ENCODE results near the gene SMAD4.
"Not testable (repeated sequence)": the region's sequence is repeated elsewhere in the genome, so short reads cannot be mapped to it uniquely, and the experiment has no call there.

Gene SMAD4

GRCh38 chr18:51088410-51088809 is 58.4 kb downstream of the SMAD4 start:
- no peak overlapping the region for H3K27ac ChIP-seq (ENCODE audit: insufficient read depth, low read length, poor library complexity, severe bottlenecking)
- no peaks in the 10 kb centered on the region for H3K9me3 ChIP-seq (ENCODE audit: control insufficient read depth, low read length)
- H3K36me3 ChIP-seq (ENCODE audit: control insufficient read depth, insufficient read depth, low read length): peaks cover 17% of the 10 kb centered on the region
- H3K27me3 ChIP-seq (replicated peaks; ENCODE audit: control insufficient read depth, insufficient read depth, low read length, poor library complexity, severe bottlenecking): no peaks in the 10 kb centered on the region
- no peak overlapping the region for H3K4me3 ChIP-seq (ENCODE audit: insufficient read depth, low read depth, low read length, poor library complexity, severe bottlenecking)
- no peaks in the 10 kb centered on the region for H3K4me1 ChIP-seq (ENCODE audit: control insufficient read depth, insufficient read depth, low read length, poor library complexity, severe bottlenecking)
- DNase-seq: no peak

GRCh38 chr18:51089691-51090090 is 59.7 kb downstream of the SMAD4 start:
- no peaks in the 10 kb centered on the region for H3K4me1 ChIP-seq (ENCODE audit: control insufficient read depth, insufficient read depth, low read length, poor library complexity, severe bottlenecking)
- H3K9me3 ChIP-seq (ENCODE audit: control insufficient read depth, low read length): no peaks in the 10 kb centered on the region
- DNase-seq: no peak
- H3K27me3 ChIP-seq (replicated peaks; ENCODE audit: control insufficient read depth, insufficient read depth, low read length, poor library complexity, severe bottlenecking): no peaks in the 10 kb centered on the region
- no peak overlapping the region for H3K27ac ChIP-seq (ENCODE audit: insufficient read depth, low read length, poor library complexity, severe bottlenecking)
- no peak overlapping the region for H3K4me3 ChIP-seq (ENCODE audit: insufficient read depth, low read depth, low read length, poor library complexity, severe bottlenecking)
- peaks cover 7% of the 10 kb centered on the region for H3K36me3 ChIP-seq (ENCODE audit: control insufficient read depth, insufficient read depth, low read length)

DNA sequence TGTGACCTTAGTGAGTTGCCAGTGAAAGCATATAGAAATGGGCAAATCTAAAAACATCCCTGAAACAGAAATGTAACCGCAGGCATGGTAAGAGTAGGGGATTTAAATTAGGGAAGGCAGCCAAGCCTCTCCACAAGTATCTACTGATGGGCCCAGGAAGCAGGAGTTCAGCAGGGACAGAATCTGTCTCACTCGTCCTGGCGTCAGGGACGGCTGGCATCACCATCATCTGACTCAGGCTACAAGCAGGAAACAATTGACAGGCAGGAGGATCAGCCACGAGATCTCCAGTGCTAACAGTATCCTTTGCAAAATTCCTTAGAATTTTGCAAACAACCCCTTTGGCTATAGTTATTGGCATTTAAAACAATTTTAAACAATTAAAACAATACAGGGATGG is 61.3 kb downstream of the SMAD4 start:
- H3K4me1 ChIP-seq (ENCODE audit: control insufficient read depth, insufficient read depth, low read length, poor library complexity, severe bottlenecking): no peaks in the 10 kb centered on the region
- H3K9me3 ChIP-seq (ENCODE audit: control insufficient read depth, low read length): no peaks in the 10 kb centered on the region
- no peak overlapping the region for H3K27ac ChIP-seq (ENCODE audit: insufficient read depth, low read length, poor library complexity, severe bottlenecking)
- H3K27me3 ChIP-seq (replicated peaks; ENCODE audit: control insufficient read depth, insufficient read depth, low read length, poor library complexity, severe bottlenecking): no peaks in the 10 kb centered on the region
- no peaks in the 10 kb centered on the region for H3K36me3 ChIP-seq (ENCODE audit: control insufficient read depth, insufficient read depth, low read length)
- DNase-seq: no peak
- no peak overlapping the region for H3K4me3 ChIP-seq (ENCODE audit: insufficient read depth, low read depth, low read length, poor library complexity, severe bottlenecking)

- Histone ChIP-seq H3K9me3 (ENCODE audit: control insufficient read depth, low read length) (no peaks in the 10 kb centered on the region), H3K36me3 (ENCODE audit: control insufficient read depth, insufficient read depth, low read length) (no peaks in the 10 kb centered on the region), H3K27ac (ENCODE audit: insufficient read depth, low read length, poor library complexity, severe bottlenecking) (no peak overlapping the region), H3K27me3 (replicated peaks; ENCODE audit: control insufficient read depth, insufficient read depth, low read length, poor library complexity, severe bottlenecking) (no peaks in the 10 kb centered on the region), H3K4me3 (ENCODE audit: insufficient read depth, low read depth, low read length, poor library complexity, severe bottlenecking) (no peak overlapping the region), H3K4me1 (ENCODE audit: control insufficient read depth, insufficient read depth, low read length, poor library complexity, severe bottlenecking) (no peaks in the 10 kb centered on the region)
- DNase-seq: no peak
Measured at GRCh38 chr18:51092117-51092516, 62.1 kb downstream of the SMAD4 start.

DNA sequence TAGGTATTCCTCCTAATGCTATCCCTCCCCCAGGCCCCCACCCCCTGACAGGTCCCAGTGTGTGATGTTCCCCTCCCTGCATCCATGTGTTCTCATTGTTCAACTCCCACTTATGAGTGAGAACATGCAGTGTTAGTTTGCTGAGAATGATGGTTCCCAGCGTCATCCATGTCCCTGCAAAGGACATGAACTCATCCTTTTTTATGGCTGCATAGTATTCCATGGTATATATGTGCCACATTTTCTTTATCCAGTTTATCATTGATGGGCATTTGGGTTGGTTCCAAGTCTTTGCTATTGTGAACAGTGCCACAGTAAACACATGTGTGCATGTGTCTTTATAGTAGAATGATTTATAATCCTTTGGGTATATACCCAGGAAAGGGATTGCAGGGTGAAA is 63.0 kb downstream of the SMAD4 start:
- DNase-seq; H3K4me3 ChIP-seq (ENCODE audit: insufficient read depth, low read depth, low read length, poor library complexity, severe bottlenecking); H3K27me3 ChIP-seq (replicated peaks; ENCODE audit: control insufficient read depth, insufficient read depth, low read length, poor library complexity, severe bottlenecking): not testable (repeated sequence)

DNA sequence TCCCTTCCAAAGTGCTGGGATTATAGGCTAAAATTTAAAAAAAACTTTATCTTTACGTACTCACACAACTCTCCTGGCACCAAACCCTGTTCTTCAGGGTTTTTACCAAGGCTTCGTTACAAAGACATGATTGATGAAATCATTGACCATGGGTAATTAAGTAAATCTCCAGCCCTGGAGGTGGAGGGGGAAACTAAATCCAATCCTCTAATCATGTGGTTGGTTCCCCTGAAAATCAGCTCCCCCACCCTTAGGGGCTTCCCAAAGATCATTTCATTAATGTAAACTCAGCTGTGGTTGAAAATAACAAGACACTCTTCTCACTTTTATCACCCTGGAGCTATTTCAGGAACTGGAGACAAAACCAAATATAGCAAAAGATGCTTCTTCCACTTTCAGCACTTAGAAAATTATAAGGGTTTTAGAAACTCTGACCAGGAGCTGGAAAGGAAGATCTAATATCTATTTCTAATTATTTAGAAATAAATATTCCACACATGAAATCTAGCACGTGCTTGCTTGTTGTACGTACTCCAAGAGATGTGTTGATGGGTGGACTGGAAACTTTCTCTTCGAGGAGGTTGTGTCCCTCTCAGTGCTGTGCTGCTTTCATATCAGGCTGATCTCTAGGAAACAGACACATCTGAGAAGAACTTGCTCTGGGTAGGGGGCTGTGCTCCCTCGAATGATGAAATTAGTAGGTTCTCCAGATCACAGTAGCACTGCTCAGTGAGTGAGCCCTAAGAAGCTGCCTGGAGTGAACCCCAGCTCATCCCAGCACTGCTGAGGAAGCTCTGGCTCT is 67.2 kb downstream of the SMAD4 start:
- H3K36me3 ChIP-seq (ENCODE audit: control insufficient read depth, insufficient read depth, low read length): no peaks in the 10 kb centered on the region
- no peak overlapping the region for H3K4me3 ChIP-seq (ENCODE audit: insufficient read depth, low read depth, low read length, poor library complexity, severe bottlenecking)
- H3K4me1 ChIP-seq (ENCODE audit: control insufficient read depth, insufficient read depth, low read length, poor library complexity, severe bottlenecking): no peaks in the 10 kb centered on the region
- DNase-seq: no peak
- H3K27ac ChIP-seq (ENCODE audit: insufficient read depth, low read length, poor library complexity, severe bottlenecking): no peak overlapping the region
- H3K27me3 ChIP-seq (replicated peaks; ENCODE audit: control insufficient read depth, insufficient read depth, low read length, poor library complexity, severe bottlenecking): no peaks in the 10 kb centered on the region
- H3K9me3 ChIP-seq (ENCODE audit: control insufficient read depth, low read length): no peaks in the 10 kb centered on the region

More for the DNA sequence above, 63.0 kb downstream of the SMAD4 start:
- H3K9me3 ChIP-seq (ENCODE audit: control insufficient read depth, low read length); H3K27ac ChIP-seq (ENCODE audit: insufficient read depth, low read length, poor library complexity, severe bottlenecking); H3K36me3 ChIP-seq (ENCODE audit: control insufficient read depth, insufficient read depth, low read length); H3K4me1 ChIP-seq (ENCODE audit: control insufficient read depth, insufficient read depth, low read length, poor library complexity, severe bottlenecking): not testable (repeated sequence)

- Histone ChIP-seq H3K27me3 (replicated peaks; ENCODE audit: control insufficient read depth, insufficient read depth, low read length, poor library complexity, severe bottlenecking) (no peaks in the 10 kb centered on the region), H3K27ac (ENCODE audit: insufficient read depth, low read length, poor library complexity, severe bottlenecking) (no peak overlapping the region), H3K4me1 (ENCODE audit: control insufficient read depth, insufficient read depth, low read length, poor library complexity, severe bottlenecking) (no peaks in the 10 kb centered on the region), H3K4me3 (ENCODE audit: insufficient read depth, low read depth, low read length, poor library complexity, severe bottlenecking) (no peak overlapping the region), H3K9me3 (ENCODE audit: control insufficient read depth, low read length) (no peaks in the 10 kb centered on the region), H3K36me3 (ENCODE audit: control insufficient read depth, insufficient read depth, low read length) (no peaks in the 10 kb centered on the region)
- no peak for DNase-seq
Measured at GRCh38 chr18:51098082-51098481, 68.1 kb downstream of the SMAD4 start.

- no peak overlapping the region for H3K27ac ChIP-seq (ENCODE audit: insufficient read depth, low read length, poor library complexity, severe bottlenecking)
- H3K36me3 ChIP-seq (ENCODE audit: control insufficient read depth, insufficient read depth, low read length): no peaks in the 10 kb centered on the region
- H3K9me3 ChIP-seq (ENCODE audit: control insufficient read depth, low read length): no peaks in the 10 kb centered on the region
- no peak for DNase-seq
- H3K4me1 ChIP-seq (ENCODE audit: control insufficient read depth, insufficient read depth, low read length, poor library complexity, severe bottlenecking): no peaks in the 10 kb centered on the region
- no peaks in the 10 kb centered on the region for H3K27me3 ChIP-seq (replicated peaks; ENCODE audit: control insufficient read depth, insufficient read depth, low read length, poor library complexity, severe bottlenecking)
- H3K4me3 ChIP-seq (ENCODE audit: insufficient read depth, low read depth, low read length, poor library complexity, severe bottlenecking): no peak overlapping the region
Measured at GRCh38 chr18:51098513-51098912, 68.5 kb downstream of the SMAD4 start.

DNA sequence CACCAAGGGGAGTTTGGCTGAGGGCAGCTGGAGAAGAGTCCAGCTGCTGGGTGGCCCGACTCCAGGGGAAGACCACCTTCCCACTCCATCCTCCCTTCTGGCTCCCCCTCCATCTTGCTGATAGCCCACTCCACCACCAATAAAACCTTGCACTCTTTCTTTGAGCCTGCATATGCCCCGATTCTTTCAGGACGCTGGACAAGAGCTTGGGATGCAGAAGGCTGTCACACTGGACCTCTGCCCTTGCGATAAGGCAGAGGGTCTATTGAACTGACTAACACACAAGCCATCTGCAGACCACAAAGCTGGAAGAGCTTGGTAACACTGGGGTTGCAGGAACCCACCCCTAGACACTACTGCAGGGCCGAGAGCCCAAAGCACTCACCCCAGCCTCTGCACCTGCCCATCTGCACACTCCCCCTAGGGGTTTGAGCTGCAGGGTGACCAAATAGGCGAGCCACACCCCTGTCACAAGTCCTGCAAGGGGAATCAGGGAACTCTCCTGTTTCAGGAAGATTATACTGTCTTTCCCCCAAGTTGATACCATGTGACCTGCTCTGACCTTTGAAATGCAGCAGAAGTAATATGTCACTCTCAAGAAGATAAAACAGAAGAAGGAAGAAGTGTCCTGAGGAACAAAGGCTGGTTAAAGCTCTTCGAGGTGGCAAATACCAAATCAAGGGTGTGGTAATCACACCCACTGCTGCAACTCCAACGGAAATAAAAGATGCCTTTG is 70.5 kb downstream of the SMAD4 start:
- Histone ChIP-seq H3K4me1 (ENCODE audit: control insufficient read depth, insufficient read depth, low read length, poor library complexity, severe bottlenecking) (no peaks in the 10 kb centered on the region), H3K36me3 (ENCODE audit: control insufficient read depth, insufficient read depth, low read length) (no peaks in the 10 kb centered on the region), H3K4me3 (ENCODE audit: insufficient read depth, low read depth, low read length, poor library complexity, severe bottlenecking) (no peak overlapping the region), H3K9me3 (ENCODE audit: control insufficient read depth, low read length) (no peaks in the 10 kb centered on the region), H3K27me3 (replicated peaks; ENCODE audit: control insufficient read depth, insufficient read depth, low read length, poor library complexity, severe bottlenecking) (no peaks in the 10 kb centered on the region), H3K27ac (ENCODE audit: insufficient read depth, low read length, poor library complexity, severe bottlenecking) (no peak overlapping the region)
- no peak for DNase-seq

DNA sequence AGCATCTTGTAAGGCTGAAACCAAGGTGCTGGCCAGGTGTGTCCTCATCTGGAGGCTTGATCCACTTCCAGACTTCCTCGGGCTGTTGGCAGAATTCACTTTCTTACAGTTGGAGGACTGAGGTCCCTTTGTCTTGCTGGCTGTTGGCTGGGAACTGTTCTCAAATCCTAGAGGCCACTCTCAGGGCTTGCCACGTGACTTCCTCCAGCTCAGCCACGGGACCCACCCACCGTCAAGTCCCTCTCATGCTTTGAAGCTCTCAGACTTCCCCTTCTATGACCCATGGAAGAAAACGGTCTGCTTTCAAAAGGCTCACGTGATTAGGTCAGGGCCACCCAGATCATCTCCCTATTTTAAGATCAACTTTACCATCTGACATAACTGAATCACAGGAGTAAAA is 77.1 kb downstream of the SMAD4 start:
- Histone ChIP-seq H3K4me1 (ENCODE audit: control insufficient read depth, insufficient read depth, low read length, poor library complexity, severe bottlenecking) (peaks cover 7% of the 10 kb centered on the region), H3K27ac (ENCODE audit: insufficient read depth, low read length, poor library complexity, severe bottlenecking) (no peak overlapping the region), H3K27me3 (replicated peaks; ENCODE audit: control insufficient read depth, insufficient read depth, low read length, poor library complexity, severe bottlenecking) (no peaks in the 10 kb centered on the region), H3K4me3 (ENCODE audit: insufficient read depth, low read depth, low read length, poor library complexity, severe bottlenecking) (no peak overlapping the region), H3K36me3 (ENCODE audit: control insufficient read depth, insufficient read depth, low read length) (no peaks in the 10 kb centered on the region), H3K9me3 (ENCODE audit: control insufficient read depth, low read length) (no peaks in the 10 kb centered on the region)
- DNase-seq: no peak

All from effector memory CD4-positive, alpha-beta T cell (primary cell).